Erythroblast (primary cell): Measurements from ENCODE around the gene PRKCD.

Experiments used
- DNase-seq, 2 experiments: peaks; one replicate each; lab custom pipeline; 2025; lab: John Stamatoyannopoulos, UW
- GATA1 ChIP-seq: IDR thresholded peaks from 2 replicates; pipeline ENCODE4 v1.6.1; 2011; ENCODE audit warnings: low read depth, mild to moderate bottlenecking, control low read depth, low read length, moderate library complexity
- POLR2A ChIP-seq: IDR thresholded peaks from 2 replicates; pipeline ENCODE4 v1.6.1; 2011; ENCODE audit warnings: mild to moderate bottlenecking, low read length

The PRKCD gene

GRCh38 chr3:53130179-53131061 is 30.6 kb upstream of the PRKCD start, which contains the start of gene RFT1:
TSS of gene RFT1 (minus strand) at chr3:53130435. CDS start at chr3:53130400, 35 bp downstream.
- peak; percentile 98 to 99 for DNase-seq
- TF ChIP-seq POLR2A, result peak; percentile 94
- TF ChIP-seq GATA1, result no peak

GRCh38 chr3:53131096-53131495 is 29.9 kb upstream of the PRKCD start:
- TF ChIP-seq POLR2A (no peak), GATA1 (no peak)
- peak; percentile 80 to 92 for DNase-seq

GRCh38 chr3:53132347-53132746 is 28.7 kb upstream of the PRKCD start:
- DNase-seq, result no peak

GRCh38 chr3:53134631-53135232 is 26.3 kb upstream of the PRKCD start:
- TF ChIP-seq POLR2A (no peak), GATA1 (no peak)
- peak; percentile 64 to 67 for DNase-seq

More at GRCh38 chr3:53132347-53132746, 28.7 kb upstream of the PRKCD start:
- TF ChIP-seq POLR2A (no peak), GATA1 (no peak)

- DNase-seq, result no peak
- TF ChIP-seq GATA1, result no peak
- TF ChIP-seq POLR2A, result no peak
Observed at GRCh38 chr3:53137221-53137620, 23.8 kb upstream of the PRKCD start.

- TF ChIP-seq GATA1, result no peak
- TF ChIP-seq POLR2A, result no peak
- peak in 1 of 2 experiments; percentile 22 for DNase-seq
Observed at GRCh38 chr3:53137835-53138446, 23.1 kb upstream of the PRKCD start.

- no peak for TF ChIP-seq GATA1
- TF ChIP-seq POLR2A, result no peak
- no peak for DNase-seq
Observed at GRCh38 chr3:53139906-53140846, 20.8 kb upstream of the PRKCD start.

- DNase-seq, result no peak
- TF ChIP-seq POLR2A (no peak), GATA1 (no peak)
Observed at GRCh38 chr3:53140847-53141845, 19.9 kb upstream of the PRKCD start.

- TF ChIP-seq POLR2A, result no peak
- TF ChIP-seq GATA1, result no peak
- DNase-seq, result no peak
Observed at GRCh38 chr3:53142986-53143385, 18.0 kb upstream of the PRKCD start.

GRCh38 chr3:53144446-53144845 is 16.6 kb upstream of the PRKCD start:
- no peak for DNase-seq
- TF ChIP-seq GATA1, result no peak
- no peak for TF ChIP-seq POLR2A

- DNase-seq, result no peak
- no peak for TF ChIP-seq POLR2A
- no peak for TF ChIP-seq GATA1
Observed at GRCh38 chr3:53144862-53145712, 15.9 kb upstream of the PRKCD start.
